ENCODE measurements around the gene UROD.

DNA sequence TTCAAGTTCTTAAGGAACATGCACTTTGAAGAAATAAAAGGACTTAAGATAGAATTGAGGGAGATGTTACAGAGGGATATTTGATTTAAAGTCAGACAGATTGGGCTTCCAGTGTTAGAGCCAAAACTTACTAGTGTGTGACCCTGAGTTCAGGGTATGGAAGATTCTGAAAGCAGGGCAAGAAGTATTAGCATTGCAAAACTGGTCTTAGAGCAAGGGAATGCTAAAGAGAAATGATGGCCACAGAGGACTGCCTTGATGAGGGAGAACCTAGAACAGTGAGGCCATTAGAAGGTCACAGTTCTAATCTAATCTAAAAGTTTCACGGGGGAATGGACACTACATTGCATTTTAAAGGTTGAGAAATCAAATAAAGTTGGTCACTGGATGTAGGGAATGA is 45.5 kb downstream of the UROD start:
- TF ChIP-seq CTBP1 (IDR thresholded peaks at IDR 0.05; ENCODE audit: borderline replicate concordance), result no peak
- TF ChIP-seq BHLHE40 (IDR thresholded peaks at IDR 0.05; ENCODE audit: borderline replicate concordance), result no peak
